ENCODE results near the gene SLC49A4. TPM values are rescaled to one million over a fixed set of nuclear protein-coding genes. Genes with fewer than 3 reads are reported as not detected.

Gene SLC49A4
- total RNA-seq, 1 donor = 30.0 TPM

- TF ChIP-seq CTCF (IDR thresholded peaks at IDR 0.05; ENCODE audit: insufficient read depth, low read length) = no peak
- H3K4me3 ChIP-seq (ENCODE audit: low read depth, low read length) = no peak overlapping the region
- no peak for DNase-seq (ENCODE audit: low read depth)
Observed at GRCh38 chr3:122785231-122785630, 9.6 kb upstream of the SLC49A4 start.

GRCh38 chr3:122786066-122786465, 8.8 kb upstream of the SLC49A4 start:
- H3K4me3 ChIP-seq (ENCODE audit: low read depth, low read length) = no peak overlapping the region
- peak; percentile 57 for DNase-seq (ENCODE audit: low read depth)
- no peak for TF ChIP-seq CTCF (IDR thresholded peaks at IDR 0.05; ENCODE audit: insufficient read depth, low read length)

- no peak for TF ChIP-seq CTCF (IDR thresholded peaks at IDR 0.05; ENCODE audit: insufficient read depth, low read length)
- no peak overlapping the region for H3K4me3 ChIP-seq (ENCODE audit: low read depth, low read length)
- DNase-seq (ENCODE audit: low read depth) = no peak
Observed at GRCh38 chr3:122787872-122788271, 7.0 kb upstream of the SLC49A4 start.

- no peak for DNase-seq (ENCODE audit: low read depth)
- H3K4me3 ChIP-seq (ENCODE audit: low read depth, low read length) = no peak overlapping the region
- no peak for TF ChIP-seq CTCF (IDR thresholded peaks at IDR 0.05; ENCODE audit: insufficient read depth, low read length)
Observed at GRCh38 chr3:122789585-122790273, 5.1 kb upstream of the SLC49A4 start.

- TF ChIP-seq CTCF (IDR thresholded peaks at IDR 0.05; ENCODE audit: insufficient read depth, low read length) = no peak
- DNase-seq (ENCODE audit: low read depth) = peak; percentile 90
- H3K4me3 ChIP-seq (ENCODE audit: low read depth, low read length) = peak within 1 kb of the TSS; percentile 95
Observed at GRCh38 chr3:122793568-122794416, 1.1 kb upstream of the SLC49A4 start, which contains the start of gene HSPBAP1. TSS of gene HSPBAP1 (minus strand) at chr3:122793831. CDS start at chr3:122793680, 151 bp downstream.

- no peak for TF ChIP-seq CTCF (IDR thresholded peaks at IDR 0.05; ENCODE audit: insufficient read depth, low read length)
- peak overlapping the region; percentile 95 for H3K4me3 ChIP-seq (ENCODE audit: low read depth, low read length)
- peak; percentile 66 for DNase-seq (ENCODE audit: low read depth)
Observed at GRCh38 chr3:122794483-122794778, 438 bp upstream of the SLC49A4 start.

Measured in fibroblast of the aortic adventitia (primary cell).